HepG2 (cell line): ENCODE data around the gene NBEAL1. TPM values are rescaled to one million over a fixed set of nuclear protein-coding genes. Genes with fewer than 3 reads are reported as not detected.

Source experiments
- DPF2 ChIP-seq: sonication (generic); formaldehyde crosslinking; IDR thresholded peaks from 2 replicates; pipeline ENCODE4 v1.4.0; 2020; ENCODE audit warnings: mild to moderate bottlenecking, low read depth, missing genetic modification reagents, borderline replicate concordance
- GPN1 ChIP-seq: sonication (generic); formaldehyde crosslinking; IDR thresholded peaks from 2 replicates; pipeline ENCODE4 v1.5.1; 2020; ENCODE audit warnings: missing genetic modification reagents, borderline replicate concordance
- GTF2F1 ChIP-seq: fragments of 150-350 bp; IDR thresholded peaks from 2 replicates; pipeline ENCODE4 v1.6.1; 2014; ENCODE audit warnings: low read length
- ISL2 ChIP-seq: sonication (generic); formaldehyde crosslinking; IDR thresholded peaks from 2 replicates; pipeline ENCODE4 v1.5.0; 2020; ENCODE audit warnings: missing genetic modification reagents
- ZC3H4 ChIP-seq: sonication (generic); formaldehyde crosslinking; IDR thresholded peaks from 2 replicates; pipeline ENCODE4 v1.4.0; 2020; ENCODE audit warnings: missing genetic modification reagents, borderline replicate concordance
- ZNF124 ChIP-seq: sonication (generic); formaldehyde crosslinking; IDR thresholded peaks from 2 replicates; pipeline ENCODE4 v1.4.0; 2020; ENCODE audit warnings: missing genetic modification reagents
- ZNF550 ChIP-seq: sonication (generic); formaldehyde crosslinking; IDR thresholded peaks from 2 replicates; pipeline ENCODE4 v1.4.0; 2020; ENCODE audit warnings: mild to moderate bottlenecking, missing genetic modification reagents, borderline replicate concordance
- polyA plus RNA-seq, 8 experiments: library from polyadenylated mRNA; depleted of rRNA in 3 of 8; stranded (reverse) in 7 of 8; unstranded in 1 of 8; fragments of >200 nt; fragmentation: Illumina TruSeq in 4 of 8; extraction: Trizol in 4 of 8; gene quantifications; 2 replicates each; pipeline versions ENCODE4 v1.2.1 to v1.2.3, GENCODE V29; 2011 to 2016; ENCODE audit warnings: low read depth in 4 of 8, missing spikeins in 1 of 8, mixed read lengths in 1 of 8; ENCODE audit not compliant: insufficient read depth in 1 of 8
- total RNA-seq, 5 experiments: library from RNA; depleted of rRNA; stranded (reverse); fragments of >200 nt; fragmentation: Illumina TruSeq; extraction: Trizol; gene quantifications; 2 replicates each; pipeline ENCODE4 v1.2.3, GENCODE V29; 2016; ENCODE audit warnings: low read depth in 1 of 5
- TF ChIP-seq, protein P1 (sequence below), 2 experiments: sonication (generic) in 1 of 2; formaldehyde crosslinking in 1 of 2; IDR thresholded peaks; 2 replicates each; pipeline versions ENCODE4 v1.4.0 to v1.6.1; 2018 to 2020; ENCODE audit warnings: missing genetic modification reagents in 2 of 2, borderline replicate concordance in 1 of 2, low read depth in 1 of 2, mild to moderate bottlenecking in 1 of 2, missing biosample characterization in 1 of 2
- TF ChIP-seq, protein P2 (sequence below): sonication (generic); formaldehyde crosslinking; conservative IDR thresholded peaks from 2 replicates; pipeline ENCODE4 v1.8.0; 2022; ENCODE audit warnings: missing genetic modification reagents
- TF ChIP-seq, protein P3 (sequence below): sonication (generic); formaldehyde crosslinking; IDR thresholded peaks from 2 replicates; pipeline ENCODE4 v1.5.1; 2020; ENCODE audit warnings: missing genetic modification reagents, mild to moderate bottlenecking, borderline replicate concordance

Gene NBEAL1
- total and polyA plus RNA-seq, 2 of the 13 experiments (the other 11 are each of a cell fraction or from before 2014, with no cell fraction given) = 6.4 to 15.7 TPM

DNA sequence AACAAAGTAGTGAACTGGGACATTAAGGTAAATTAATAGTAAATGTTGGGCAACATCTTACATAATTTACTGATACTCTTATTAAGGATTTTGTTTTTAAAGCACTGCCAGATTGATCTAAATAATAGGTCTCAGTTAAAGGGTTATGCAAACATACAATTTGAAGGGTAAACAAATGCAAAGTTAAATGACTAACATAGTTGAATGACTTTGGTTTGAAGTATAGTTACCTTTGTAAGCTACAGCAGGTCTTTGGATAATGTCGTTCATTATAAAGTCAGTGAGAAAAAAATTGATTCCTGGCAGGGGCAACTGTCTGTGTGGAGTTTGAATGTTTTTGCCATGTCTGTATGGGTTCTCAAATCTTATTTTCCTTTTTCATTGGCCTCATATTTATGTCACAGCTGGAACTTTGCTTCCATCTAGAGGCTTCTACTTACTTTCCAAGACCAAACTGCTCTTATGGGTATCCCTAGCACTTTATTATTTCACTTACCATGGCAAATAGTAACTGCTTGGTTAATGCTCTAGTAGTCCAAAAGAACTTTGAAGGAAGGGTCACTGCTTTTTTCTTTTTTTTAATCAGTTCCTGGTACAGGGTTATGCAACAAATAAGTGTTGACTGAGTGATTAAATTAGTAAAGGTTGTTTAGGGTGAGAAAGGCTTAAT is 107.8 kb downstream of the NBEAL1 start (continued):
- TF ChIP-seq, protein P1, sequence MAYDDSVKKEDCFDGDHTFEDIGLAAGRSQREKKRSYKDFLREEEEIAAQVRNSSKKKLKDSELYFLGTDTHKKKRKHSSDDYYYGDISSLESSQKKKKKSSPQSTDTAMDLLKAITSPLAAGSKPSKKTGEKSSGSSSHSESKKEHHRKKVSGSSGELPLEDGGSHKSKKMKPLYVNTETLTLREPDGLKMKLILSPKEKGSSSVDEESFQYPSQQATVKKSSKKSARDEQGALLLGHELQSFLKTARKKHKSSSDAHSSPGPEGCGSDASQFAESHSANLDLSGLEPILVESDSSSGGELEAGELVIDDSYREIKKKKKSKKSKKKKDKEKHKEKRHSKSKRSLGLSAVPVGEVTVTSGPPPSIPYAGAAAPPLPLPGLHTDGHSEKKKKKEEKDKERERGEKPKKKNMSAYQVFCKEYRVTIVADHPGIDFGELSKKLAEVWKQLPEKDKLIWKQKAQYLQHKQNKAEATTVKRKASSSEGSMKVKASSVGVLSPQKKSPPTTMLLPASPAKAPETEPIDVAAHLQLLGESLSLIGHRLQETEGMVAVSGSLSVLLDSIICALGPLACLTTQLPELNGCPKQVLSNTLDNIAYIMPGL (CRISPR knock-in tag; IDR thresholded peaks at IDR 0.05; ENCODE audit: borderline replicate concordance in 1 of 2, low read depth in 1 of 2) = 0 out of 4 replicates have a peak, but pooled peaks of 1 of the 2 experiments have one; percentile 23
- TF ChIP-seq, protein P2, sequence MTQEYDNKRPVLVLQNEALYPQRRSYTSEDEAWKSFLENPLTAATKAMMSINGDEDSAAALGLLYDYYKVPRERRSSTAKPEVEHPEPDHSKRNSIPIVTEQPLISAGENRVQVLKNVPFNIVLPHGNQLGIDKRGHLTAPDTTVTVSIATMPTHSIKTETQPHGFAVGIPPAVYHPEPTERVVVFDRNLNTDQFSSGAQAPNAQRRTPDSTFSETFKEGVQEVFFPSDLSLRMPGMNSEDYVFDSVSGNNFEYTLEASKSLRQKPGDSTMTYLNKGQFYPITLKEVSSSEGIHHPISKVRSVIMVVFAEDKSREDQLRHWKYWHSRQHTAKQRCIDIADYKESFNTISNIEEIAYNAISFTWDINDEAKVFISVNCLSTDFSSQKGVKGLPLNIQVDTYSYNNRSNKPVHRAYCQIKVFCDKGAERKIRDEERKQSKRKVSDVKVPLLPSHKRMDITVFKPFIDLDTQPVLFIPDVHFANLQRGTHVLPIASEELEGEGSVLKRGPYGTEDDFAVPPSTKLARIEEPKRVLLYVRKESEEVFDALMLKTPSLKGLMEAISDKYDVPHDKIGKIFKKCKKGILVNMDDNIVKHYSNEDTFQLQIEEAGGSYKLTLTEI (CRISPR knock-in tag) = no peak
- TF ChIP-seq GTF2F1 = no peak
- TF ChIP-seq ISL2 = no peak
- no peak for TF ChIP-seq DPF2 (CRISPR knock-in tag)
- TF ChIP-seq, protein P3, sequence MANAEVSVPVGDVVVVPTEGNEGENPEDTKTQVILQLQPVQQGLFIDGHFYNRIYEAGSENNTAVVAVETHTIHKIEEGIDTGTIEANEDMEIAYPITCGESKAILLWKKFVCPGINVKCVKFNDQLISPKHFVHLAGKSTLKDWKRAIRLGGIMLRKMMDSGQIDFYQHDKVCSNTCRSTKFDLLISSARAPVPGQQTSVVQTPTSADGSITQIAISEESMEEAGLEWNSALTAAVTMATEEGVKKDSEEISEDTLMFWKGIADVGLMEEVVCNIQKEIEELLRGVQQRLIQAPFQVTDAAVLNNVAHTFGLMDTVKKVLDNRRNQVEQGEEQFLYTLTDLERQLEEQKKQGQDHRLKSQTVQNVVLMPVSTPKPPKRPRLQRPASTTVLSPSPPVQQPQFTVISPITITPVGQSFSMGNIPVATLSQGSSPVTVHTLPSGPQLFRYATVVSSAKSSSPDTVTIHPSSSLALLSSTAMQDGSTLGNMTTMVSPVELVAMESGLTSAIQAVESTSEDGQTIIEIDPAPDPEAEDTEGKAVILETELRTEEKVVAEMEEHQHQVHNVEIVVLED = no peak
- 0 out of 2 replicates have a peak, but pooled peaks have one; percentile 9 for TF ChIP-seq ZNF124 (CRISPR knock-in tag)
- no peak for TF ChIP-seq ZNF550 (CRISPR knock-in tag)
- TF ChIP-seq GPN1 (CRISPR knock-in tag) = no peak
- no peak for TF ChIP-seq ZC3H4 (CRISPR knock-in tag)
- TF ChIP-seq, all 625 proteins: peak for 8
